Right atrium auricular region (tissue), 2 donors: Measurements from ENCODE around the gene SLC39A11. TPM values are rescaled to one million over a fixed set of nuclear protein-coding genes. Genes with fewer than 3 reads are reported as not detected.

Experiments used
- DNase-seq: peaks from one replicate; pipeline ENCODE4 v3.0.0-alpha.2; 2019; ENCODE audit warnings: low spot score
- H3K27ac ChIP-seq, 2 donors: fragments of 200-600 bp; sonication (generic); 1 replicate in 1 of 2; 2 replicates in 1 of 2; pipeline ENCODE4 v1.5.1; 2016 to 2019
- H3K27me3 ChIP-seq, 2 donors: fragments of 200-600 bp; sonication (generic); one replicate each; pipeline versions ENCODE4 v1.5.1 to v1.6.0; 2017 to 2019
- H3K36me3 ChIP-seq: fragments of 200-600 bp; sonication (generic); one replicate; pipeline ENCODE4 v1.5.1; 2016
- H3K4me1 ChIP-seq, 2 donors: fragments of 200-600 bp; sonication (generic); one replicate each; pipeline versions ENCODE4 v1.5.1 to v1.6.0; 2017 to 2019
- H3K4me3 ChIP-seq, 2 donors: fragments of 200-600 bp; sonication (generic); 1 replicate in 1 of 2; 2 replicates in 1 of 2; pipeline ENCODE4 v1.5.1; 2017 to 2019; ENCODE audit warnings: mild to moderate bottlenecking in 1 of 2, moderate library complexity in 1 of 2
- H3K9me3 ChIP-seq, 2 donors: fragments of 200-600 bp; sonication (generic); one replicate each; pipeline ENCODE4 v1.5.1; 2019
- CTCF ChIP-seq, 2 donors: fragments of 200-600 bp; sonication (generic); IDR thresholded peaks; one replicate each; pipeline ENCODE4 v1.5.1; 2019; ENCODE audit warnings: antibody characterized with exemption in 2 of 2
- total RNA-seq, 2 donors: library from RNA; depleted of rRNA; stranded (reverse); fragments of >200 nt; gene quantifications; one replicate each; pipeline ENCODE4 v1.1.0, GENCODE V29; 2016

The SLC39A11 gene
- total RNA-seq, 2 donors from 2014 or later: 7.4 to 15.5 TPM

DNA sequence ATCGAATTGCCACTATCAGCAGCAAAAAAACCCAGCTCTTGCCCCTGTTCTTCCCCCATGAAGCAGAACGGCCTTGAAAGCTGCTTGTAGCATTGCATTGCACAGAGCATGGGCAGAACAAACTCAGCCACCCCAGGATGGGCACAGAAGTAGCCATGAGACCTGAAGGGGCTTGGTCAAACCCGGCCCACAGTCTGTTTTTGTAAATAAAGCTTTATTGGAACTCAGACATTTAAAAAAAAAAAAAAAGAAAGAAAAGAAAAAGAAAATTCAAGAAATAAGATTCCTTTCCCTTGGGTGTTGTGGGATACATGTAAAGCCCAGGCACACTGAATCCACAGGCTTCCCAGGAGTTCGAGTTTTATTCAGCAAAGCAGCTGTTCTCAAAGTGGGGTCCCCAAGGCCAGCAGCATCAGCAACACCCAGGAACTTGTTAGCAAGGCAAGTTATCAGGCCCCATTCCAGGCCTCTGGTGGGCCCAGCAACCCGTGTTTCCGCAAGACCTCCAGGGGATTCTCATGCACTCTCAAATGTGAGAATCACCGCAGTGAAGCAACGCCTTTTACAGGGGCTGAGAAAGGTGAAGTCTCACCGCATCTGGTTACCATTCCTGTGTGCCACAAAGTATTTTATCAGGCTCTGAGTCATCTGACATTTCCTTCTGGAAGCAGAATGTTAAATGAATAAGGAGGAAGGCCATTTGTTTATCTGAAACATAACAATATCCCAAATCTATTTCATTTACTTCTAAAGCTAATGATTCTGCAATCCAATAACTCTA, 108.2 kb downstream of the SLC39A11 start:
- Histone ChIP-seq H3K27ac (no peak overlapping the region), H3K27me3 (no peaks in the 10 kb centered on the region), H3K9me3 (no peaks in the 10 kb centered on the region), H3K36me3 (no peaks in the 10 kb centered on the region), H3K4me1 (peaks cover 0 to 3% of the 10 kb centered on the region in 2 donors), H3K4me3 (no peak overlapping the region)
- no peak for TF ChIP-seq CTCF (IDR thresholded peaks at IDR 0.05)
- DNase-seq: no peak

GRCh38 chr17:72982680-72983079, 109.8 kb downstream of the SLC39A11 start:
- no peaks in the 10 kb centered on the region for H3K27me3 ChIP-seq
- no peak overlapping the region for H3K4me3 ChIP-seq
- no peak for DNase-seq
- no peak for TF ChIP-seq CTCF (IDR thresholded peaks at IDR 0.05)
- no peak overlapping the region for H3K27ac ChIP-seq
- H3K36me3 ChIP-seq: no peaks in the 10 kb centered on the region
- H3K4me1 ChIP-seq: peaks cover 0 to 12% of the 10 kb centered on the region in 2 donors
- H3K9me3 ChIP-seq: no peaks in the 10 kb centered on the region

DNA sequence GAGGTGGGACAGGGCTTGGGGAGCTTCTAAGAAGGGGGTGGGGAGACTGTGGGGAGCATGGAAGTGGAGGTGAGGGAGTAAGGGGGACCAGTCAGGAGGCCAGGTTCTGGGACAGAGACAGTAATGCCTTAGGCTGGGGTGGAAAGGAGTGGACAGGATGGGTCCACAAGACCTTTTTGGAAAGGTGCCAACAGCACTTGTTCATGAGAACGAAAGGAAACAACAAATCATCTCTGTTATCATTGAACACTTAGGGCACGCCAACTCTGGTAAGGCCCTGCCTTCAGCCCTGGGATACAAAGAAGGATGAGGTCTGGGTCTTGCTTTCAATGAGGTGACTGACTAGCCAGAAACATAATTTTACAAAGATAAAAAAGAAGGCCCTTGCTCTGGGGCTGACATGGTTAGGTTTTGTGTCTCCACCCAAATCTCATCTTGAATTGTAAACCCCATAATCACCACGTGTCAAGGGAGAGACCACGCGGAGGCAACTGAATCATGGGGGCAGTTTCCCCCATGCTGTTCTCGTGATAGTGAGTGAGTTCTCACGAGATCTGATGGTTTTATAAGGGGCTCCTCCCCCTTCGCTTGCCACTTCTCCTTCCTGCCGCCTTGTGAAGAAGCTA, 113.8 kb downstream of the SLC39A11 start:
- no peak overlapping the region for H3K4me3 ChIP-seq
- H3K36me3 ChIP-seq: no peaks in the 10 kb centered on the region
- no peak overlapping the region for H3K27ac ChIP-seq
- peaks cover 0 to 22% of the 10 kb centered on the region in 2 donors for H3K4me1 ChIP-seq
- no peaks in the 10 kb centered on the region for H3K27me3 ChIP-seq
- TF ChIP-seq CTCF (IDR thresholded peaks at IDR 0.05): no peak
- H3K9me3 ChIP-seq: no peaks in the 10 kb centered on the region
- DNase-seq: no peak

DNA sequence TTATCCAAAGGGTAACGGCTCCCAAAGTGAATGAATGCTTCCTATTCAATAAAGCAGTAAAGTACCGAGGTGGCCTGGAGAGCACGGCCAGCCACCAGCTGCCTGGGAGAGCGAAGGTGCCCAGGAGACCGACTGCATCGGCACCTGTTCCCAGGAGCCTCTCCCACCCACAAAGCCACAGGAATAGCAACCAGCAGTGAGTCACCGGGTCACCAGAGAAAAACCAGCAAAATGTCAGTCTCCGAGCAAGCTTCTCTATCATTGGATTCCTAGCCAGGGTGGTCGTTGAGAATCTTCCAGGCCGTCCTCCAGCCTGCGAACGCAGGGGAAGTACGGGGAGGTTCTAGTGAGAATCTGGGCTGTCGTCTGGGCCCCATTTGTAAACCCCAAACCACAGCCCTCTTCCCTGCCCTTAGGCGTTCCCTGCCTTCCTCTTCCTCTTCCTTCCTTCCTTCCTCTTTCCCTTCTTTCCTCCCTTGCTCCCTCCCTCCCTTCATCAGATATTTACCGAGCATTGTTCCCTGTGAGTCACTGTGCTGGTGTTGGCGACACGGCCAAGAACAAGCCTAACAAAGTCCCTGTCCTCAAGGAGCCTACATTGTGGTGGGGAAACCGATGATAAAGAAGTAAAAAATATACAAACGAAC, 114.6 kb downstream of the SLC39A11 start:
- TF ChIP-seq CTCF (IDR thresholded peaks at IDR 0.05): no peak
- Histone ChIP-seq H3K9me3 (no peaks in the 10 kb centered on the region), H3K4me3 (no peak overlapping the region), H3K27ac (peak overlapping the region; percentile 2 to 60), H3K4me1 (peaks cover 0 to 22% of the 10 kb centered on the region in 2 donors), H3K36me3 (no peaks in the 10 kb centered on the region), H3K27me3 (no peaks in the 10 kb centered on the region)
- no peak for DNase-seq

DNA sequence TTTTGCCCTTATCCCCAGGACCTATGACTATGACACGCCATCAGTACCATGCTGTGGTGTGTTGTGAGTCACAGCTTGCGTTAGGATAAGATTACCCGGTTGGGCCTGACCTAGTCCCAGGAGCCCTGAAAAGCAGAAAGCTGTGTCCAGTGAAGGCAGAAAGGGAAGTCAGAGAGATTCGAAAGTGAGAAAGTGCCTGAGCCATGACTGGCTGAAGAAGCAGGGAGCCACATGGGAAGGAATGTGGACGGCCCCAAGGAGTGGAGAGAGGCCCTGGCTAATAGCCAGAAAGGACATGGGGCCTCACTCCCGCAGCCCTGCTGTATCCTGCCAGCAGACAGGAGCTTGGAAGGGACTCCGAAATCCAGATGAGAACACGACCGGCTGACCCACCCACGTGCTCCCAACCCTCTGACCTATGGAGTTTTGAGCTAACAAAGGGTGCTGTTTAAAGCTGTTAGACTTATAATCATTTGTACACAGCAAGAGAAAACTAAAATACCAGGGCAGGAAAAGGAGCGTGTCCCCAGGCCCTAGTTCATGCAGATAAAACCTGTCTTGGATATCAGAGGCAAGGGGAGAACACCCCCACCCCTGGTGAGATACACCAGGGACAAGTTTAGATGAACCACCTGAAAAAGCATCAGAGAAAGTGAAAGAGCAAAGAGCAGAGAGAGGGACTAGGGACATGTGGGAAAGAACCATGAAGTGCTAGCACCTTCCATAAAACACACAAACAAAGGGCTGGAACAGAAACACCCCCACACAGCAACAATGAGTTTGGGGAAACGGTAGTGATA, 115.3 kb downstream of the SLC39A11 start:
- Histone ChIP-seq H3K4me3 (no peak overlapping the region), H3K27ac (peak overlapping the region; percentile 60 to 69), H3K4me1 (peaks cover 0 to 22% of the 10 kb centered on the region in 2 donors), H3K9me3 (no peaks in the 10 kb centered on the region), H3K36me3 (no peaks in the 10 kb centered on the region), H3K27me3 (no peaks in the 10 kb centered on the region)
- peak; percentile 72 for DNase-seq
- no peak for TF ChIP-seq CTCF (IDR thresholded peaks at IDR 0.05)
